SK-N-MC (cell line): ENCODE results near the gene BPIFB2.

Experiments used
- DNase-seq: peaks from one replicate; pipeline ENCODE4 v3.0.0-alpha.2; 2011; ENCODE audit warnings: low read depth, low spot score
- H3K27ac ChIP-seq: fragments of 200-600 bp; sonication (generic); 2 replicates; pipeline ENCODE4 v1.5.1; 2016; ENCODE audit warnings: mixed run types
- H3K36me3 ChIP-seq: fragments of 200-600 bp; sonication (generic); 2 replicates; pipeline ENCODE4 v1.6.1; 2017; ENCODE audit warnings: antibody characterized with exemption, low read length, mixed read lengths; ENCODE audit not compliant: insufficient read depth
- H3K4me3 ChIP-seq: fragments of 200-600 bp; sonication (generic); 2 replicates; pipeline ENCODE4 v1.5.1; 2016
- H3K9ac ChIP-seq: fragments of 200-600 bp; sonication (generic); 2 replicates; pipeline ENCODE4 v1.8.0; 2017; ENCODE audit warnings: mixed run types, mixed read lengths; ENCODE audit not compliant: insufficient read length
- H3K9me3 ChIP-seq: fragments of 200-600 bp; sonication (generic); 2 replicates; pipeline ENCODE4 v1.6.1; 2017; ENCODE audit warnings: low read depth, mild to moderate bottlenecking, antibody characterized with exemption, low read length, moderate library complexity, mixed read lengths
- EZH2 ChIP-seq: fragments of 200-600 bp; sonication (generic); IDR thresholded peaks from one replicate; pipeline ENCODE4 v1.6.1; 2017; ENCODE audit warnings: antibody characterized with exemption
- FOXP2 ChIP-seq: optimal IDR thresholded peaks from 2 replicates; pipeline ENCODE3; 2011; ENCODE audit warnings: mild to moderate bottlenecking, moderate library complexity; ENCODE audit not compliant: insufficient read depth; ENCODE audit errors: extremely low read length, control extremely low read depth
- POLR2AphosphoS5 ChIP-seq: IDR thresholded peaks from 2 replicates; pipeline ENCODE4 v1.6.1; 2012; ENCODE audit warnings: mild to moderate bottlenecking, low read depth, low read length, borderline replicate concordance

BPIFB2 gene

DNA sequence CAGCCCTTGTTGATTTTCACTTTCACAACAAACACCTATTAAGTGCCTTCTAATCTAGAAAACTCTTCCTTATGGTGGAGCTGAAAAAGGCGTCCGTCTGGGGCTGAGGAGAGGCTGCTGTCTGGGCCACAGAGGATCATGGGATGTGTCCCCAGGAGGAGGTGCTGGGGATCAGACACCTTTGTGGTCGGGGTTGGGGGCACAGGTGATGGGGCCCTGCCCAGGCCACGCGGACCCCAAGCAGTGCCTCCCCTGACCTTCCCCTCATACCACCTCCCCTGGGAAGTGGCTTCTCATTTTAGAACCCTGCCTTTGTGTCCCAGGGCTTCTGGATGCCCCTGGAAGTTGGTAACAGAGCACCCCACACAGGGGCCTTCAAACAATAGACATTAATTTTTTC lies 44.3 kb upstream of the BPIFB2 start:
- no peaks in the 10 kb centered on the region for H3K36me3 ChIP-seq
- H3K9me3 ChIP-seq: no peaks in the 10 kb centered on the region
- no peak overlapping the region for H3K9ac ChIP-seq
- no peak for DNase-seq
- no peak overlapping the region for H3K4me3 ChIP-seq
- no peak overlapping the region for H3K27ac ChIP-seq
- TF ChIP-seq POLR2AphosphoS5: no peak
- TF ChIP-seq EZH2: no peak
- TF ChIP-seq FOXP2: no peak

DNA sequence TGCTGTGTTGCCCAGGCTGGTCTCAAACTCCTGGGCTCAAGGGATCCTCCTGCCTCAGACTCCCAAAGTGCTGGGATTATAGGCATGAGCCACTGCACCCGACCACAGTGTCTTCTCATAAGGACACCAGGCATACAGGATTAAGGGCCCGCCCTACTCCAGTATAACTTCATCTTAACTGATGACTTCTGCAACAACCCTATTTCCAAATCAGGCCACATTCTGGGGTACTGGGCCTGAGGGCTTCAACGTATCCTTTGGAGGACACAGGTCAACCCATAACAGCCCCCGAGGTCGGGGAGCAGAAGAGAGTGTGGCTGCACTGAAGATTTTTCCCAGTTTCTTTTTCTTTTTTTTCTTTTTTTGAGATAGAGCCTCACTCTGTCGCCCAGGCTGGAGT lies 42.9 kb upstream of the BPIFB2 start:
- H3K27ac ChIP-seq: no peak overlapping the region
- DNase-seq: no peak
- H3K9me3 ChIP-seq: no peaks in the 10 kb centered on the region
- no peak overlapping the region for H3K9ac ChIP-seq
- TF ChIP-seq POLR2AphosphoS5: no peak
- TF ChIP-seq EZH2: no peak
- TF ChIP-seq FOXP2: no peak
- H3K4me3 ChIP-seq: no peak overlapping the region
- no peaks in the 10 kb centered on the region for H3K36me3 ChIP-seq

DNA sequence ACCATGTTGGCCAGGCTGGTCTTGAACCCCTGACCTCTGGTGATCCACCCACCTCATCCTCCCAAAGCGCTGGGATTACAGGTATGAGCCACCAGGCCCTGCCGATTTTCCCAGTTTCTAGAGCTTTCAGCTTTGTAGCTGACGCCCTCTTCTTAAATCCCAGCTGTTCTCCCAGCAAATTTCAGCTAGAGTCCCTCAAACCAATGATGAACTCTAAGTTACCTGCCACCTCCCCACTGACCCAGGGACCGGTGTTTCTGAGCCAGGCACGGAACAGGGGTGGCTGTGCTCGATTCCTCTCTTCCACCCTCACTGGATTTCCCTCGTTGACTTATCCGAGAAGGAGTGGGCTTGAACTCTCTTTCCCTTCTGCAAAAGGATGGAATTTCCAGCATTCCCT lies 42.4 kb upstream of the BPIFB2 start:
- TF ChIP-seq FOXP2: no peak
- no peak for TF ChIP-seq POLR2AphosphoS5
- TF ChIP-seq EZH2: no peak
- Histone ChIP-seq H3K9ac (no peak overlapping the region), H3K36me3 (no peaks in the 10 kb centered on the region), H3K9me3 (no peaks in the 10 kb centered on the region), H3K4me3 (no peak overlapping the region), H3K27ac (no peak overlapping the region)
- no peak for DNase-seq

DNA sequence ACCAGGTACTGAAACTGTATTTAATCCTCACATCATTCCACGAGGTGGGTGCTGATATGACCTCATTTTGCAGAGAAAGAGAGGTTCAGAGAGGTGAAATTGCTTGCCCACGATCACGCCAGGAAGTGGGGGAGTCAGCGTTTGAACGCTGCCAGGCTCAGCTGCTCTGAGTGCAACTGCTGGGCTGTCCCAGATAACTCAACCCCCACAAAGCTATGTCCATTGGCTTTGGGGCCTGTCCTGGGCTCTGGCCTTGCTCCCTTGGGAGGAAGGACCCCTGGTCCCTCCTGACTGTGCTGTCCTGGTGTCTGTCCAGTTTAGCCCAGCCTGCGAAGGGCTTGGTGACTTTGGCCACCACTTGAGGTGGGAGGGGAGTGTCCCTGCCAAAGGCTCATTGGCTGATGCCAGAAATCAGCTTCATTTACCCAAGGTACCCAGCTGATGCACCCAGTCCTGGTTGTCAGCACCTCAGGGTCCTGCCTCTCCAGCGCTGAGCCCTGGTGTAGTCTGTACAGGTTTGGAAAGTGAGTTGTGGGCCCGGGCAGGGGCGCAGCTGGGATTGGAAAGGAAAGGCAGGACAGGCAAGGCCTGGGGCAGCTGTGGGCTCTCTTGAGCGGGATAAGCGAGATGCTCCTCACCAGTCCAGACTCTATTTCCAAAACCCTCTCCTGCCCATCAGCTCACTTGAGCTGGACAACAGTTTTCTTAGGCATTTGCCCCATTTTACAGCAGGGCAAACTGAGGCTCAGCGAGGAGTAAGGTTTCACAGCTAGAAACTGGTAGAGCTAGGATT lies 41.7 kb upstream of the BPIFB2 start:
- Histone ChIP-seq H3K9ac (no peak overlapping the region), H3K36me3 (no peaks in the 10 kb centered on the region), H3K9me3 (no peaks in the 10 kb centered on the region), H3K4me3 (no peak overlapping the region), H3K27ac (no peak overlapping the region)
- TF ChIP-seq FOXP2: no peak
- no peak for TF ChIP-seq EZH2
- TF ChIP-seq POLR2AphosphoS5: no peak
- DNase-seq: no peak

DNA sequence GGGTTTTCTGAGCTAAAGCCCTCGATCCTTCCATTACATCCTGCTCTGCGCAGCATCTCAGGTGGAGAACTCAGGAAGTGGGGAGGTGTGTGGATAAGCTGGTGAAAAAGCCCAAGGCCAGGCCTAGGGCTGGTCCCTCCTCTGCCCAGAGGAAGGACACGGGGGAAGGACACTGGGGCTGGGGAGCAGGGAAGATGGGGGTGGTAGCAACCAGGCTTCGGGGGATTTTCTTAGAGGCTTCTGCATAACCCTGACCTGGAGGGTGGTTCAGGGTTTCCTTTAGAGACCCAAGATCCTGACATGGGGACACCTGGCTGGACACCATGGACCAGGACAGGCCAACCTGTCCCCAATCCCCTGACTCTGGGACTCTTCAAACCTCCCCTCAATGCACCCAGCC lies 41.1 kb upstream of the BPIFB2 start:
- Histone ChIP-seq H3K36me3 (no peaks in the 10 kb centered on the region), H3K9me3 (no peaks in the 10 kb centered on the region), H3K27ac (no peak overlapping the region), H3K4me3 (no peak overlapping the region), H3K9ac (no peak overlapping the region)
- DNase-seq: no peak
- no peak for TF ChIP-seq FOXP2
- TF ChIP-seq POLR2AphosphoS5: no peak
- no peak for TF ChIP-seq EZH2

DNA sequence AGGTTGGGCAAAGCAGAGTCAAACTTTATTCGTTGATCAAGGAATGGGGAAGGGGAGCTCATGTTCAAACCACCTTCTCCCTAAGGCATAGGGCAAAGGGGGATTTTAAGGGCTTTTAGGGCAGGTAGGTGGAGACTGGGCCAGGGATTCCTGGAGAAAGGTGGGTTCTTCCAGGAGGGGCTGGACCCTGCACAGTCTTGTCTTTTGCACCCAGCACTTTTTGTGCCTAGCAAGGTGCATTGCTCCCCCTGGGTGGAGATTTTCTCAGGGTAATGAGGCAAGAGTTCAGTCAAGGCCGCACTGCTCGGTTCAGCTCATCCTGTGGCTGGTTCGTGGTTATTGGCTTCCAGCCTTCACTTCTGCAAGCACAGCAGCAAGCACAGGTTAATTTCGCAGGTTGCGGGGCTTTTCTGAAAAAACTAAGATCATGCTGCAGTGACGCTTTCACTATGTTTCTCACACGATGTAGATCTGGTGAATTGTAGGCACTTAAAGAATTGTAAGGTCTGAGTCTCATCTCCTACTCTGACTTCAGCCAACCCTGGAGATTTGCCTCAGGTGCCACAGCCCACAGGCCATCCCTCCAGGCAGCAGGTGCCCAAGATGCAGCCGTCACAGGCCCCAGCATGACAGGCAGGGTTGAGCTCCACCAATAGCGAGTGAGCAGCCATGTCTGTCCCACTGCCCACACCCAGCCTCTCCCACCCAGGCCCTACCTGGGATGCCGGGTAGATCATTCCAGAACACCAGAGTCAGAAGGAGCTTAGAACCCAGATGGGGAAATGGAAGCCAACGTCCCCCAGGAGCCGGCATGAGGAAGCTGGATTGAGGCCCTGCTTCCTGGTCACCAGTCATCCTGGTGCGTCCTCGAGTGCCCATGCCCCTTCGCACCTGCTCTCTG lies 40.4 kb upstream of the BPIFB2 start:
- no peak for DNase-seq
- no peaks in the 10 kb centered on the region for H3K9me3 ChIP-seq
- no peak overlapping the region for H3K4me3 ChIP-seq
- H3K9ac ChIP-seq: no peak overlapping the region
- no peak overlapping the region for H3K27ac ChIP-seq
- TF ChIP-seq EZH2 (no peak), FOXP2 (no peak), POLR2AphosphoS5 (no peak)
- no peaks in the 10 kb centered on the region for H3K36me3 ChIP-seq

DNA sequence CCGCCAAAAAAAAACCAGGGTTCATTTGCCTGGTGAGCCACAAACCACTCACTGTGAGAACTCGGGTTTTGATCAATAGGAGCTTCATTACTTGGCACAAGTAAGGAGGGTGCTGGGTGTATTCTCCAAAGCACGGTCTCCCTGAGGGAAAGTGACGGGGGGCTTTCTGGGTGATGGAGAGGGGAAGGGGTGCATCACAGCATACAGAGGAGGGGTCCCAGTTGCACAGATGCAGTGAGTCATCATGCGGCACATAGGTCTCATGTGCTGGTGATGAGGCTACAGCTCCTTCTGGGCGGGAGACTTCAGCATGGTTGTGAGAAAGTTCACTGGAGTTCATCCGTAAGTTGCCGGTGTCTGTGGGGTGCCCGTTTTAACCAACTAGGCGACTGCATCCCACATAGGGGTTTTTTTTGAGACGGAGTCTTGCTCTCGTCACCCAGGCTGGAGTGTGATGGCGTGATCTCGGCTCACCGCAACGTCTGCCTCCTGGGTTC lies 39.5 kb upstream of the BPIFB2 start:
- no peak overlapping the region for H3K9ac ChIP-seq
- H3K27ac ChIP-seq: no peak overlapping the region
- H3K9me3 ChIP-seq: no peaks in the 10 kb centered on the region
- no peak overlapping the region for H3K4me3 ChIP-seq
- no peak for DNase-seq
- no peaks in the 10 kb centered on the region for H3K36me3 ChIP-seq
- no peak for TF ChIP-seq POLR2AphosphoS5
- TF ChIP-seq EZH2: no peak
- no peak for TF ChIP-seq FOXP2

DNA sequence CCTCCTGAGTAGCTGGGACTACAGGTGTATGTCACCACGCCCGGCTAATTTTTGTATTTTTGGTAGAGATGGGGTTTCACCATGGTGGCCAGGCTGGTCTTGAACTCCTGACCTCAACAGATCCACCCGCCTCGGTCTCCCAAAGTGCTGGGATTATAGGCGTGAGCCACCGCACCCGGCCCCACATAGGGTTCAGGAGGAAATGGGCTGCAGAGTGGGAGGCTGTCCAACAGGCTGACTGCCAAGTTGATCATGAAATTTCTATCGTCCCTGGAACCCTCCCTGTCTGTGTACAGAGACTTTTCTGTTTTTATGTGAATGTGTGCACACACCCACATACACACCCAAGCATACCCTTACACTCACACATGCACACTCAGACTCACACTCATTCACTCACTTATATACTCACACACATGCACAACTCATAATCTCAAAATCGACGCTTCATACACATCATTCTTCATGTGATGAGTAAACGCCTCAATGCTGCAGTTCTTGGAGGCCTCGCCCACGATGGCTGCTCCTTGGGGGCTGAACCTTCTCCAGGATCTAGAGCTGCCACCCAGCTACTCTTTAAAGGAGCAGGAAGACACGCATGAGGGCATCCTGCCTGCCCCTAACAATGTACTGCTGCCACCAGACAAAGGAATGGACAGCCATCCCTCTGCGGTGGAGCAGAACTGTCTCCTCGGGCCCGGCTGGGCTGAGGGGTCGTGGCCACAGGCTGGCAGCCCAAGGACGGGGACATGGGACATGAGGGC lies 38.8 kb upstream of the BPIFB2 start:
- no peak overlapping the region for H3K4me3 ChIP-seq
- no peak overlapping the region for H3K27ac ChIP-seq
- no peak for DNase-seq
- no peaks in the 10 kb centered on the region for H3K9me3 ChIP-seq
- no peak overlapping the region for H3K9ac ChIP-seq
- no peak for TF ChIP-seq POLR2AphosphoS5
- TF ChIP-seq FOXP2: no peak
- TF ChIP-seq EZH2: no peak
- H3K36me3 ChIP-seq: no peaks in the 10 kb centered on the region
